GM18502 (cell line): ENCODE results near the gene CHRND.

Experiments
- ATAC-seq: cut with Tn5 transposase; IDR thresholded peaks from one replicate; pipeline ENCODE4 v1.9.1; 2021; ENCODE audit warnings: mild to moderate bottlenecking; ENCODE audit not compliant: unreplicated experiment, poor library complexity

Gene CHRND

DNA sequence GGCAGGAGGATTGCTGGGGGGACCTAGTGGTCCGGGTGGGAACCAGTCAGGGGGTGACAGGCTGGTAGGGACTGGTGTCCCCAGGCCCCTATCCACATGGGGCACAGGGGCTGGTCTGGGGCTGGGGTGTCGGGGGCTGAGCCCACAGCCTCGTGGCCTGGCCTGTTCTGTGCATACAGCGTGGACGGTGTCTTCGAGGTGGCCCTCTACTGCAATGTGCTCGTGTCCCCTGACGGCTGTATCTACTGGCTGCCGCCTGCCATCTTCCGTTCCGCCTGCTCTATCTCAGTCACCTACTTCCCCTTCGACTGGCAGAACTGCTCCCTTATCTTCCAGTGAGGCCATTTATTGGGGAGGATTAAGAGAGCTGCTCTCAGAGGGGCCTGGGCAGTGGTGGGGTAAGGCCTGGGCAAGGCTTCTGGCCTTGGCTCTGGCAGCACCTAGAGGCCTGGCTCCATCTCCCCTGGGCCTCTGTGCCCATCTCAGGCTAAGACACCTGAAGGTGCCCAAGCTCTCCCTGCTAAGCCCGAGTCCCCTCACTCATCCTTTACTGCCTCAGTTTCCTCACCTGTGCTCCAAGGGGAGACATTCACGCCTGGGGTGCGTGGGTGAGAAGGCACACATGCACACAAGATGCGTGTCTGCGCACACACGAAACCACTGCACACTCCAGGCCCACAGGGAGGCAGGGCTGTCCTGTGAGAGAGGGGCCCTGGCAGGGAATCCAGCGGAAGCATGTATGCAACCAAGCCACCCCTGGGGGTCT, 15.4 kb downstream of the CHRND start:
- no peak for ATAC-seq

DNA sequence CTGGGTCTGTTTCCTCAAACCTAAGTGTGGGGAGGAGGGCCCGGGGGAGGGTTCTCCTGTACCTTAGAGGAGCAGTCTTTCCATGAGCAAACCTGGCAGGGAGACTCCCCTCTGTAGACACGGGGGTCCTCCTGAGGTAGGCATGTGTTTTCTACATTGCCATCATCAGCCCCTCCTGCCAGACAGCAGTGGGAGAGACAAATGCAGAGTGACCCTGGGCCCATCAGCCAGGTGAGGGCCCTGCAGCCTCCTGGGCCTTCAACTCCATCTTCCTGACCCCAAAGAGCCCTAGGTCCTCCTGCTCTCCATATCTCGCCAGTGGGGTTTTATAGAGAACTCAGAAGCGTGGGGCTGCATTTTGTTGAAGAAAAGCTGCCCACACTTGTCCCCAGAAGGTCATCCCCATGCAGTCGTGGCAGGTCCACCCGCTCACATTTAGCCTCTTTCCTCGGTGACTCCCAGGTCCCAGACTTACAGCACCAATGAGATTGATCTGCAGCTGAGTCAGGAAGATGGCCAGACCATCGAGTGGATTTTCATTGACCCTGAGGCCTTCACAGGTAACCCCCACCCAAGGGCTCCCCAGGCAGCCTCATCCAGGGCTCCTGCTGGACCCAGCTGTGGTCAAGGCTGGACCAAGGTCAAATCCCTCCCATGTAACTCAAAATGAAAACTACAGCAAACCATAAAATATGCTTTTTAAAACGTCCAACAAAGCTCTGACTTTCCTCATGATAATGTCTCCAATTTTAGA, 16.2 kb downstream of the CHRND start:
- ATAC-seq, result no peak

DNA sequence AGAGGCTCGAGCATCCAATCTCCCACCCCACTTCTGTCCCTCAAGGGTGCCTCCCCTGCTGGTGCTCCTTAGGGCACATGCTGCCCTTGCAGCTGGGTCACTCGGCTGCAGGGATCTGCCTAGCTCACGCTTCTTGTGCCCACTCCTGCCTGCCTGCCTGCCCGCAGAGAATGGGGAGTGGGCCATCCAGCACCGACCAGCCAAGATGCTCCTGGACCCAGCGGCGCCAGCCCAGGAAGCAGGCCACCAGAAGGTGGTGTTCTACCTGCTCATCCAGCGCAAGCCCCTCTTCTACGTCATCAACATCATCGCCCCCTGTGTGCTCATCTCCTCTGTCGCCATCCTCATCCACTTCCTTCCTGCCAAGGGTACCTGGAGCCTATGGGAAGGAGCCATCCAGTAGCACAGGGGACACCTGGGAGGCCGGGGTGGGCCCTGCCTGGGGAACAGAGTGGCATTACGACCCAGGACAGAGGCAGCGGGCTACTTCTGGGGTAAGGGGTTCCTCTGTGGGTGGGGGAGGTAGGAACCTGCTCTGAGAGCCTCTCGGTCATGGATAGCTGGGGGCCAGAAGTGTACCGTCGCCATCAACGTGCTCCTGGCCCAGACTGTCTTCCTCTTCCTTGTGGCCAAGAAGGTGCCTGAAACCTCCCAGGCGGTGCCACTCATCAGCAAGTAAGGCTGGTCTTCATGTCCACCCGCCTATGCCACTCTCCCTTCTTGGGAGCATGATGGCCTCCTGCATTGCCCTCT, 16.9 kb downstream of the CHRND start:
- ATAC-seq, result no peak

DNA sequence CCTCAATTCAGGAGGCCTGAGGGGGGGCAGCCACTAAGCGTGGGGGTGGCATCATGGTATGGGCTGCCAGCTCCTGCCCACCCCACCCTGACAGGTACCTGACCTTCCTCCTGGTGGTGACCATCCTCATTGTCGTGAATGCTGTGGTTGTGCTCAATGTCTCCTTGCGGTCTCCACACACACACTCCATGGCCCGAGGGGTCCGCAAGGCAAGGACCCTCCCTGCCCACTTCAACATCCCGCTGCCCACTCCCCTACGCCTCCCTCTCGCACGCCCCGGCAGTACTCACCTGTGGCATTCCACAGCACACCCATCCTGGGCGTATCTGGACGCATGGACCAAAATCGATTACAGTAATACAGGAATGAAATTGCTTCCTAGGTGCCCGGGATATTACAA, 17.5 kb downstream of the CHRND start:
- no peak for ATAC-seq

DNA sequence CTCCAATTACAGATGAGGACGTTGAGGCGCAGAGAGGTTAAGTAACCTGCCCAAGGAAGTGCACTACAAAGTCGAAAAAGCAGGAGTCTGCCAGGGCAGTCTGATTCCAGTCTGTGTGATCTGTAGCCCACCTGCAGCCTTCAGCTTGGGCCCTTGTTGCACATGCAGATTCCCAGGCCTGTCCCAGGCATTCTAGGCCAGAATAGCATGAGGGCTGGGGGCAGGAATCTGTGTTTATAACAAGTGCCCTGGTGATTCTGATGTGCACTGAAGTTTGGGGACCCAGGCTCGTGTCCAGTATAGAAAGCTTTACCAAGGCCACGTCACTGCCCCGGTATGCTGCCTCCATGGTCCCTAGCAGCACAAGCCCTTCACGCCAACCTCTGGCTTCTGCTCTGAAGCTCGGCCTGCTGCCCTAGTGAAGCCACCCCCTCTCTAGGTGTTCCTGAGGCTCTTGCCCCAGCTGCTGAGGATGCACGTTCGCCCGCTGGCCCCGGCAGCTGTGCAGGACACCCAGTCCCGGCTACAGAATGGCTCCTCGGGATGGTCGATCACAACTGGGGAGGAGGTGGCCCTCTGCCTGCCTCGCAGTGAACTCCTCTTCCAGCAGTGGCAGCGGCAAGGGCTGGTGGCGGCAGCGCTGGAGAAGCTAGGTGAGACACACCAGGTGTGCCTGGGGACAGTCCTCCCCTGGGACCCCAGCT, 18.1 kb downstream of the CHRND start:
- no peak for ATAC-seq

DNA sequence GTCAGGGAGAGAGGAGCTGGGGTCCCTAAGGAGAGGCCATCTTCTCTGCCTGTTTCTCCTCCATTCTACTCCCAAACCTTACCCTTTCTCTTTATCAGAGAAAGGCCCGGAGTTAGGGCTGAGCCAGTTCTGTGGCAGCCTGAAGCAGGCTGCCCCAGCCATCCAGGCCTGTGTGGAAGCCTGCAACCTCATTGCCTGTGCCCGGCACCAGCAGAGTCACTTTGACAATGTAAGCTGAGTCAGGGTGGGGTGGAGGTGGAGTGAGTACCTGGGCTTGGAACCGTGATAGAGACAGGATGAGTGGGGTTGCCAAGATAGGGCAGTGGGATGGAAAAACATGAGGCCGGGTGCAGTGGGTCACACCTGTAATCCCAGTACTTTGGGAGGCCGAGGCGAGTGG, 18.7 kb downstream of the CHRND start:
- no peak for ATAC-seq

DNA sequence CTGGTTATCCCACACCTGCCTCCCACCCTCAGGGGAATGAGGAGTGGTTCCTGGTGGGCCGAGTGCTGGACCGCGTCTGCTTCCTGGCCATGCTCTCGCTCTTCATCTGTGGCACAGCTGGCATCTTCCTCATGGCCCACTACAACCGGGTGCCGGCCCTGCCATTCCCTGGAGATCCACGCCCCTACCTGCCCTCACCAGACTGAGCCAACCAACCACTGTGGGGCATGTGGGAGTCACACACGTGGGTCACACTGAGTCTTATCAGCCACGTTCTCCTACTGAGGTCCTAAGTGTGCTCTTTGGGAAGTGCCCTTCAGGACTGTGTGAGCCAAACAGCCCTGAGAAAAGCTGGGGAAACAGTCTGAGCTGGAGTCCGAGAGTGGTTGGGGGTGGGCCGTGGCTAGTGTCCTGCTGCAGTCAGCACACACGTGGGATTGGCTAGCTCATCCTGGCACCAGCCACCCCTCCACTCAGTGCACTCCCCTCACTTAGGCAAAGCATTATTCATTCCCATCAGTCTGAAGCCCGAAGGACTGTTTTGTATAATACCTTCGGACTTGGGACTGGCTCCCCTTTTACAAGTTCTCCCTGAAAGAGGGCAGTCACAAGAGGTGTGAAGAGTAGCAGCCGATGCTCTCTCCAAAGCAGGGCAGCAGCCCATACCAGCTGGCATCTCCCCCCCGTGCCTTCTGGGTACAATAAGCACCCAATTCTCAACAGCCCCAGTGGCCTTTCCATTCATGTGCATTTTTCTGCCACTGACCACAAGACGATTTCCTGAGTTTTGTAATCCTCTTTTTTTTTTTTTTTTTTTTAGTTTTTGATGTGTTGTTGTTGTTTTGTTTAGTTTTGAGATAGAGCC, 19.8 kb downstream of the CHRND start:
- ATAC-seq, result no peak

DNA sequence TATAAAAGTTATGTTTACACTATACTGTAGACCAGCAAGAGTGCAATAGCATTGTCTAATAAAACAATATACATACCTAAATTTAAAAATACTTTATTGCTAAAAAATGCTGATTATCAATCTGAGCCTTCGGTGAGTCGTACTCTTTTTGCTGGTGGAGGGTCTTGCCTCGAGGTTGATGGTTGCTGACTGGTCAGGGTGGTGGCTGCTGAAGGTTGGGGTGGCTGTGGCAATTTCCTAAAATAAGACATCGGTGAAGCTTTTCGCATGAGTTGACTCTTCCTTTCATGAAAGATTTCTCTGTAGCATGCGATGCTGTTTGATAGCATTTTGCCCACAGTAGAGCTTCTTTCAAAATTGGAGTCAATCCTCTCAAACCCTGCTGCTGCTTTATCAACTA, 22.0 kb downstream of the CHRND start:
- no peak for ATAC-seq

DNA sequence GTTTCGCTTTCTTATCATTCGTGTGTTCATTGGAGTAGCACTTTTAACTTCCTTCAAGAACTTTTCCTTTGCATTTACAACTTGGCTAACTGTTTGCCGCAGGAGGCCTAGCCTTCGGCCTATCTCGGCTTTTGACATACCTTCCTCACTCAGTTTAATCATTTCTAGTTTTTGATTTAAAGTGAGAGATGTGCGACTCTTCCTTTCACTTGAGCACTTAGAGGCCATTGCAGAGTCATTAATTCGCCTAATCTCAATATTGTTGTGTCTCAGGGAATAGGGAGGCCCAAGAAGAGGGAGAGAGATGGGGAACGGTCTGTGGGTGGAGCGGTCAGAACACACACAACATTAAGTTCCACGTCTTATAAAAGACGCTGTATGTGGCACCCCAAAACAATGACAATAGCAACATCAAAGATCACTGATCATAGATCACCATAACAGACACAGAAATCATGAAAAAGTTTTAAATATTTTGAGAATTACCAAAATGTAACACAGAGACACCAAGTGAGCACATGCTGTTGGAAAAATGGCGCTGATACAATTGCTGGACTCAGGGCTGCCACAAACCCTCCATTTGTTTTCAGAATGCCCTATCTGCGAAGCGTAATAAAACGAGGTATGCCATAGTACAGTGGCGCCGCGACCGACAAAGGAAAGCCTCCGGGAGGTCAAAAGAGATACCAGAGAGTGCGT, 23.8 kb downstream of the CHRND start:
- ATAC-seq, result no peak

DNA sequence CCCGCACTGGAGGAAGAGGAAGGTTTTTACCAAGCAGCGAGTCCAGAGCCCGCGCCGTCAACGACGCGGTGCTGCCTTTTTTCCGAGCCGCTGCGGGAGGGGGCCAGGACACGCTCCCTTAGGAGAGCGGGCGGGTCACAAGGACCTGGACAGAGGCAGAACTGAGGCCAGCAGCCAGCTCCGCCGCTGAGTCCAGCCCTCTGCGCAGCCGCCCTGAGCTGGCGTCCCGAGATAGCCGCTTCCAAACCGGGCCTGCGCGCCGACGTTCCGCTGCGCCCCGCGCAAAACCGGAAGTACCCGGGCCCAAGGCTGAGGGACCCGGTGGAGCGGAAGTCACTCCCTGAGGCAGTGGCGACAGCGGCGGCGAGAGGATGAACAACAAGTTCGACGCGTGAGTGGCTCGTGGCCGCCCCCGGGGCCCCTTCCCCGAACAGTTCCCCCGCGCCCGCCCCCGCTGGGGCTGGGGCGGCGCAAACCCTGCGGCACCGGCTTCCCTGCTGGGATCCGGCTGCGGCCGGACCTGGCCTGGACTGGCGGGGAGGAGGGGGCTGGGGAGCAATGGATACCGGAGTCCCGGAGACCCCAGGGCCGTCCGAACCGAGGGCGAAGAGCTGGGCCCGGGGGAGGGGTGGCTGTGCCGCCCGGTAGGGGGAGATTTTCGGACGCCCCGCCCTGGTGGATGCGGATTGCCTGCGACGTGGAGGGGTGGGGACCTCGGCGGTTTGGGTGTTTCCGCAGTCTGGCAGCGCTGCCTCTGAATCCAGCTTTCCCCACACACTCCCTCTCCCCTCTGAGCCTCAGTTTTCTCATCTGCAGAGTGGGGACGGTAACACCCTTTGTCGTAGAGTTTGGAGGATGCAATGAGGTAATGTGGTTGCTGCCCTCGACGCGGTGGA, 24.6 kb downstream of the CHRND start, which contains the start of the genes EIF4E2 and TIGD1:
Gene EIF4E2, plus strand, starts transcription at position 336 of the 896 bp plus-strand sequence. Its CDS starts 36 bp downstream, at position 372.
Gene TIGD1, minus strand, starts transcription at position 204 of the 896 bp plus-strand sequence. CDS start 675 bp downstream, outside the sequence.
- peak; percentile 93 for ATAC-seq

DNA sequence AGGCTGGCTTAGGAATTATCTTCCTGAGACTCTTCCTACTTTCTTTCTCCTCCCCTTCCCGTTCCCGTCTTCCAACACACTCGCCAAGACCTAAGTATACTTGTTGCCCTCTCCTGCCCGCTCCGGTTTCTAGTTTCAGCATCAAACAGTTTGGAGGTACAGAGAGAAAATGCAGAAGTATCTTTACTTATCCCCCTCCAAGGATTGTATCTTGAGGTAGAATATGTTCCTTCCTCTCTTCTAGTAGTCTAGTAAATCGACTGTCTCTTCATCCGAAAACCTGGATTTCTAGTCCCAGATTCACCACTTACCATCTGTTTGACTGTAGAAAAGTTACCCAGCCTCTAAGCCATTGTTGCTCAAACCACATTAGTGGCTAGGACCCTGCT, 25.3 kb downstream of the CHRND start:
- no peak for ATAC-seq

DNA sequence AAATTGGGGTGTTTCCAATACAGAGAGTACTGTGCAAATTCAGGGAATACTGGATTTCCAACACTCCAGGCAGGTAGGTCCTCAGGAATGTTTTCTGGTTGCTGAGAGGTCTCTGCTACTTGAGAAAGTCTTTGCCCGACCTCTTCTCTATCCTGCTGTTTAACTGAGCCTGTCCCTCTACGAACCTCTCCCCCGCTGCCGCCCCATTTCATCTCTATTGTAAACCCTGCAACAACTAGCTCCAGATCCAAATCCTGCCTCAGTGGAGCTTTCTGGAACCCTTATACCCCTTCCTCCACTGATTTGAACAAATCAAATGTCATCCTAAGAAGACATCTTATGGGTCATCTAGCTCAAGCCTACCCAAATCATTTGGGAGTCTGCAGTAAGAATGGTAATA, 25.8 kb downstream of the CHRND start:
- ATAC-seq, result no peak

DNA sequence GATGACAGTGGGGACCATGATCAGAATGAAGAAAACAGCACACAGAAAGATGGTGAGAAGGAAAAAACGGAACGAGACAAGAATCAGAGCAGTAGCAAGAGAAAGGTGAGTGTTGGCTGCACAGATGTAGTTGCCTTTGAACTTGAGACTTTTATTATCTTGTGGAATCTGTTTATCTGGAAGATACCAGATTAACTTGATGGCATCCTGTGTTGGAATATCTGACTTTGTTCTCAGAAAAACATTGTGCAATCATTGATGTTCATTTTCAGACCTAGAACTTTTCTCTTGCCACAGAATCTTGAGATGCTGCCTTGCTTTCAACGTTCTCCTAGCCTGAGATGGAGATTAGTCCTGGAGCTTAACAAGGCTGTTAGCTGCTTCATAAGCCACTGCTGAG, 30.5 kb downstream of the CHRND start:
- ATAC-seq, result no peak

DNA sequence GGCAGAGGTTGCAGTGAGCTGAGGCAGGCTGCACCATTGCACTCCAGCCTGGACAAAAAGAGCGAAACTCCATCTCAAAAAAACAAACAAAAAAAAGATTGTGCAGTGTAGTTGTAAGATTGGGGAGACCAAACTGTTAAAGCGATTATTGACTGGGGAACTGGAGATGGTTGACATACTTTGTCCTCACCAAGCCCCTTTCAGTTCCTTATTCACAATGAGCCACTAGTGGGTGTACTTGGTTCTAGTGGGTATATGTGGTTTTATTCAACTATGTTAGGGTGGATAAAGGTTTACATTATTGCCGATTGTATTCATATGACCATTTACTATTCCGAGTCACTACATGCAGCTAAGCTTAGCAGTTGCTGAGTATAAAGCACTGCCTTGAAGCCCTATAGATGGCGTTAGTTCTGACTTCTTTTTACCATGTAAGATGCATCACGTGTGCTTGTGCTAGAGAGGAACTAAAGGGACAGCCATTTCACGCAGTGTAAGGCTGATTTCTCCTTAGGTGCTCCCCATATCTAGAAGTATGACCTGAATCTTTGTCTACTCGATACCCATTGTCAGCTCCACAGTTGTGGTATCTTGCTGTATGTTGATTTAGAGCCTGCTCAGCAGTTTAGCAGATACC, 36.7 kb downstream of the CHRND start:
- ATAC-seq, result no peak

DNA sequence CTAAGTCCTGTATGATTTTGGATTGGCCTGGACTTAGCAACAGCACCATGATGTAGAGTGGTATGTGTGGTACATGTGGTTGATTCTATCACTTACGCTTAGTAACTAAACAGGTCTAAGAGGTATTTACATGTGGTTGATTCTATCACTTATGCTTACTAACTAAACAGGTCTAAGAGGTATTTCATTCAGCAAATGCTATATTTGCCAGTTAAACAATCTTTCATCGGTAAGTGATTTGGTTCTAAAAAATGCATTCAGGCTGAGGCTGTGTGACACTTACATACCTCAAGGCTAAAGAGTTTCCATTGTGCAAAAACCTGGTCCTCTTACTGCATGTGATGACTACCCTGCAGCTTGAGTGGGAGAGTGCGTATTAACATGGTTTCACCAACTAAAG, 37.6 kb downstream of the CHRND start:
- ATAC-seq, result no peak

DNA sequence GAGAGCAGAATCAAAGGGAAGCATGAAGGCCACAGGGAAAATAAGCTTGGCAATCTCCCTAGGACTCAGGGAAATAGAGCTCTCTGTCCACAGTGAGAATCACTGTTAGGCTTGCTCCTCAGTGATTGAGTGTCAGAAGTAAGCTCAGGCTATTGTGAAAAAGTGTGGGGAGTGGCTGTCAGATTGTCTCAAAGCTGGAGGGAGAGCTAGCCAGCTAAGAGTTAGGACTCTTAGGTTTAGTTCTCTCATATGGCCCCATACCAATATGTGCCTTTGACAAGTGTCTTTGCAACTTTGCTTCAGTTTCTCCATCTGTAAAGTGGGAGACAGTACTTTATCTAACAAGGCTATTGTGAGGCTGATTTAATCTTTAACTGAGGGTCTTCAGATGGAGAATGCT, 41.8 kb downstream of the CHRND start:
- no peak for ATAC-seq

DNA sequence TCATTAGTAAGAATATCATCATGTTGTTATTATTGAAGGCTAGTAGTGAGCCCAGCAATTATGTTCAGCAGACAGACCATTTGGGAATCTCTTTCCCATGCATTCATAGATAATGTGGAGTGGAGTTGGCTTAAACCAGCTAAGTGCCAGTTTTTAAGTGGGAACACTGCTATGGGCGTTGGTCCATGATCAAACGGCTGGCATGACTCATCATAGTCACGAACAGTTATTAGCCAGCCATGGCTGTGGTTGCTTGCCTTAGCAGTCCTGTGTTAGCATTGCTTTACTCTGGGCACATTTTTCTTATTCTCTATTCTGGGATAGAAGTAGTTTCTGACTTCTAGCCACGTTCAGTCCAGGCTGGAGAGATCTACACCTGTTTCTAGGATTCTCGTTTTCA, 42.2 kb downstream of the CHRND start:
- no peak for ATAC-seq
